LNCaP clone FGC (cell line): Measurements from ENCODE around the gene CAMTA2.

Source experiments
- DNase-seq: peaks from one replicate; pipeline ENCODE4 v3.0.0-alpha.2; 2011; ENCODE audit warnings: low read depth
- H3K4me3 ChIP-seq: 2 replicates; pipeline ENCODE4 v1.5.1; 2011; ENCODE audit warnings: mild to moderate bottlenecking, low read depth, low read length, control low read depth
- TF ChIP-seq, protein P1 (sequence below): IDR thresholded peaks from 2 replicates; pipeline ENCODE4 v1.5.1; 2012; ENCODE audit warnings: mild to moderate bottlenecking; ENCODE audit not compliant: control insufficient read depth, insufficient read depth; ENCODE audit errors: extremely low read depth

CAMTA2 gene

DNA sequence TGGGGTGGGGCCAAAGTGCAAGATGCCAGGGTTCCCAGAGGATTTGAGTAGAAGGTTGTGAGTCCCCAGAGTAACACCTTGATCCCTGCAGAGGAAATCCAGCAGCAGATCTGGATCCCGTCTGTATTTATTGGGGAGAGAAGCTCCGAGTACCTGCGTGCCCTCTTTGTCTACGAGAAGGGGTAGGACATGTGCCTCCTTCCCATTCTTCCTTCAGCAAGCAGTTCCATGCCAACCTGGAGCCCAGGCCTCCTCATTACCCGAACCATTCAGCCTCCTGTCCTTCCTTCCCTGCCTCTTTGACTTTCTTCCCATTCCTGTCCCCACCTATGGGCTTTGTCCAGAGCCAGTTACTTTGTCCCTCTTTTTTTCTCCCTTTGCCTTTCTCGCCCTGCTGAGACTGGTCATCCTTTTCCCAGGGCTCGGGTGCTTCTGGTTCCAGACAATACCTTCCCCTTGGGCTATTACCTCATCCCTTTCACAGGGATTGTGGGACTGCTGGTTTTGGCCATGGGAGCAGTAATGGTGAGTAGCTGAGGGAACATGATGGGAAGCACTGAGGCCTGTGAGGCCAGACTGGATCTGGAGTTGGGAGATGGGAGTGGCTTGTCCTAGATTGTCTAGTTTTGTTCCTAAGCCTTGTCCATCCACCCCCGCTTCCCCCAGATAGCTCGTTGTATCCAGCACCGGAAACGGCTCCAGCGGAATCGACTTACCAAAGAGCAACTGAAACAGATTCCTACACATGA is 44.5 kb downstream of the CAMTA2 start:
- TF ChIP-seq, protein P1, sequence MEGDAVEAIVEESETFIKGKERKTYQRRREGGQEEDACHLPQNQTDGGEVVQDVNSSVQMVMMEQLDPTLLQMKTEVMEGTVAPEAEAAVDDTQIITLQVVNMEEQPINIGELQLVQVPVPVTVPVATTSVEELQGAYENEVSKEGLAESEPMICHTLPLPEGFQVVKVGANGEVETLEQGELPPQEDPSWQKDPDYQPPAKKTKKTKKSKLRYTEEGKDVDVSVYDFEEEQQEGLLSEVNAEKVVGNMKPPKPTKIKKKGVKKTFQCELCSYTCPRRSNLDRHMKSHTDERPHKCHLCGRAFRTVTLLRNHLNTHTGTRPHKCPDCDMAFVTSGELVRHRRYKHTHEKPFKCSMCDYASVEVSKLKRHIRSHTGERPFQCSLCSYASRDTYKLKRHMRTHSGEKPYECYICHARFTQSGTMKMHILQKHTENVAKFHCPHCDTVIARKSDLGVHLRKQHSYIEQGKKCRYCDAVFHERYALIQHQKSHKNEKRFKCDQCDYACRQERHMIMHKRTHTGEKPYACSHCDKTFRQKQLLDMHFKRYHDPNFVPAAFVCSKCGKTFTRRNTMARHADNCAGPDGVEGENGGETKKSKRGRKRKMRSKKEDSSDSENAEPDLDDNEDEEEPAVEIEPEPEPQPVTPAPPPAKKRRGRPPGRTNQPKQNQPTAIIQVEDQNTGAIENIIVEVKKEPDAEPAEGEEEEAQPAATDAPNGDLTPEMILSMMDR: no peak
- no peak for DNase-seq
- H3K4me3 ChIP-seq: no peak overlapping the region

DNA sequence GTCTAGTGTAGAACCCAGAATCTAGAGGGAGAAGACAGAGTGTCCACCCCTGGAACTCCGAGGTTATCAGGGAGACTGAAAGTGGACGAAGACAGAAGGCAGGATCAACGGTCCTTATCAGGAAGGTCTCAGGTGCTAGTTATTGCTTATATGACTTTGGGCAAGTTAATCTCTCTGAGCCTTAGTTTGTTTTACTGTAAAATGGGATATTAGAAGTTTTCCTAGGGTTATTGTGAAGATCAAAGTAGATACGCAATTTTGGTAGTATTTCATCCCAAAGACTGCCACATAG is 46.2 kb downstream of the CAMTA2 start:
- H3K4me3 ChIP-seq: peak overlapping the region; percentile 96
- TF ChIP-seq, protein P1: no peak
- no peak for DNase-seq

DNA sequence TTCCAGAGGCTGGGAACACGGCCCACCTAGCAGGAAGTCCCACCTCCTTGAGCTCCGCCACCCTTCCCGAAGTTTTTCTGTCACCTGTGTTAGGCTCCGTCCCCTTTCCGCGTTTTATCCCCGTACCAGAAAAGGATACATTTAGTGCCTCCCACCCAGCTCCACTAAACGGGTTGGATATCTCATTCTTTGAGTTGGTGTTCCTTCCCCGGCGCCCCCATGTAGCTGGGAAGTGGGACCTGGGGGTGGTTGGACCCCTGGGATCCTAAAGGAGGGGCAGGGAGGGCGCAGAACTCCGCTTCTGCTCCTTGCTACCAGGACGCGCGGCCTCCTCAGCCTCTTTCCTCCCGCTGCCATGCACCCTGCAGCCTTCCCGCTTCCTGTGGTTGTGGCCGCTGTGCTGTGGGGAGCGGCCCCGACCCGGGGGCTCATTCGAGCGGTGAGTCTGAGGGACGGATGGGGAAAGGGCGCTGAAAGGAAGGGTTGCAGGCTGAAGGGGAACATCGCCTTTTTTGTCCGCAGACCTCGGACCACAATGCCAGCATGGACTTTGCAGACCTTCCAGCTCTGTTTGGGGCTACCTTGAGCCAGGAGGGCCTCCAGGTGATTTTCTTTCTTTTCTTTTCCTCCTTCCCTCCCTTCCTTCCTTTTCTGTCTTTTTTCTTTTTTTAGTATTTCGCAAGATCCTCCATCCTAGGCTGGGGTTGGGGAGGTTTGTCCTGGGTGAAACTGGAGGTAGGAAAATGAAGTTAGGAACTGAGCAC is 46.7 kb downstream of the CAMTA2 start:
- no peak for DNase-seq
- peak overlapping the region; percentile 96 for H3K4me3 ChIP-seq
- TF ChIP-seq, protein P1: no peak

DNA sequence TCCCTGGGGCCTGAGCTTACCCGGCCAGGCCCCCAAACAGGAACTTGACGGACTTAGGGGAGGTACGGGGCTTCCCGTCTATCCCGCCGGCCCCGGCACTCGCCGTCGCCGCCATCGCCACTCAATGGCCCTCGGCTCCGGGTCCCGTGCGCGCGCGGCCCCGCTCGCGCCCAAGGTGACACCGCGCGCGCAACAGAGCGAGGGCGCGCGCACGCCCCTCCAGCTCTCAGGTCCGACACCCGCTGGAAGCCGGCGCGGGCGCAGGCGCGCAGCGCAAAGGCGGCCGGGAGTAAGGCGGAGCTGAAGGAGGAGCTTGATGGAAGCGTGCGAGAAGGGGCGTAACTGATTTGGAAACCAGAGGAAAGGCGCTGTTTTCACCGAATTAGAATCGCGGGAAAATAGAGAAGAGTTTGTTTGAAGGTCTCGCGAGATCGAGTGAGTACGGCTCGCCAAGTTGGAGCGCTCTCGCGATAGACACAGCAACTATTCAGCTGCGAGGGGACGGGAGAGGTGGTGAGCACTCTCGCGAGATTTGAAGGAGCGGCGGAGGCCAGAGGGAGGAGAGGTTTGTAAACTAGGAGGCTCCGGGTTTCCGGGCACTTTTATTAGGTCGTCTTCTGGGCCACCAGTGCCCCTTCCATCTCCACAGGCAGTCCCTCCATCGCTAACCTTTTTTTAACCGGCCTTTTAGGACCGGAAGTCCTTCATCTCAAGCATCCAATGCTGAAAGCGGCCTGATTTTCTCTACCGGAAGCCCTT is 47.5 kb downstream of the CAMTA2 start, which contains the start of the genes RNF167 and SLC25A11:
Gene RNF167, plus strand, starts transcription at position 473 of the 759 bp plus-strand sequence. CDS start 642 bp downstream, outside the sequence.
Gene SLC25A11, minus strand, starts transcription at position 251 of the 759 bp plus-strand sequence. Its CDS starts 136 bp downstream, at position 115.
- TF ChIP-seq, protein P1: no peak
- DNase-seq: peak; percentile 99
- H3K4me3 ChIP-seq: peak within 1 kb of the TSS; percentile 96

DNA sequence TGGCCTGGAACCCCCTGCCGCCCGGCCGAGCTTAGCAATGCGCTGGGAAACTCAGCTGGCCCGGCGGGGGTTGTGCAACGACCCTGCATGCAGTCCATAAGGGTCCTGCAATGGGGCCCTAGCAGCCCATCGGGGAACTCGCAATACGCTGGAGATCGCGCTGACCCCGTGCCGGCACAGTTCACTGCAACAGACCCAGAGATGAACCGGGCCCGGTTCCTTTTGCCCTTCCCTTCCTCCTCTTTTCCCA is 48.0 kb downstream of the CAMTA2 start:
- no peak for DNase-seq
- TF ChIP-seq, protein P1: no peak

DNA sequence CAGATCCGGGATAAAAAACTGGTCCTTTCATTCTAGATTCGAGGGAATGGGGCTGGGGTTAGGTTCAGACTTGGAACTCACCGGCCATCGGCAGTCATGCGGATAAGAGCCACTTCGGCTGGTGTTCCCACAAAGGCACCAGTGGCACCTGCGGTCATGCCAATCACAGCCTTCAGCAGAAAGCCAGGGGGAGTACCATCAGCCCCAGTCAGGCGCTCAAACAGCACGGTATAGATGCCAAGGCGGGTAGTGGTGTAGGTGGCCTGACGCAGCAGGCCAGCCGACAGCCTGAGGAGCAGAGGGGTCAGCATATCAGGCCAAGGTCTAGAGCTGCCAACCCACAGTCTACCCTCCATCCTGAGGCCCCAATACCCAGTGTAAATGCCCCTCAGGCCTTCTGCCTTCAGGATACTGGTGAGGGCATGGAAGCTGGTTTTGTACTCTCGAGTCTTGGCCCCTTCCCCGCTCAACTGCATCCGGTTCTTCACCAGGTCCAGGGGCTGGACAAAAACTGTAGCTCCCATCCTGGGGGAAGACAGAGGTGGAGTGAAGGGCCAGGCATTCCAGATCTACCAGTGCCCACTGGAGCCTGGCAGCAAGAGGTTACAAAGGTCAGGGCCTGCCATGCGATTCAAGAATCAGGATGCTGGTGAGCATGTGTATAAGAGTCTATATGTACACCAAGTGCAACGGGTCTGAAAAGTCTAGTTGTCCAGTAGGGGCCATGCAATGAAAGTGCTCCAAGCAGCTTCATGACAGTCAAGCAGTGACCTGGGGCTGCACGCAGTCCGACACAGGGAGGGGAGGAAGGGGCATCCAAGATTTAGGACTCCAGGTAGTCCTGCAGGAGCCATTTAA is 48.6 kb downstream of the CAMTA2 start:
- TF ChIP-seq, protein P1: no peak
- peak overlapping the region; percentile 96 for H3K4me3 ChIP-seq
- no peak for DNase-seq

More for the DNA sequence above, 48.0 kb downstream of the CAMTA2 start:
- H3K4me3 ChIP-seq: peak overlapping the region; percentile 96
